ENCODE results near the gene VPS18.

DNA sequence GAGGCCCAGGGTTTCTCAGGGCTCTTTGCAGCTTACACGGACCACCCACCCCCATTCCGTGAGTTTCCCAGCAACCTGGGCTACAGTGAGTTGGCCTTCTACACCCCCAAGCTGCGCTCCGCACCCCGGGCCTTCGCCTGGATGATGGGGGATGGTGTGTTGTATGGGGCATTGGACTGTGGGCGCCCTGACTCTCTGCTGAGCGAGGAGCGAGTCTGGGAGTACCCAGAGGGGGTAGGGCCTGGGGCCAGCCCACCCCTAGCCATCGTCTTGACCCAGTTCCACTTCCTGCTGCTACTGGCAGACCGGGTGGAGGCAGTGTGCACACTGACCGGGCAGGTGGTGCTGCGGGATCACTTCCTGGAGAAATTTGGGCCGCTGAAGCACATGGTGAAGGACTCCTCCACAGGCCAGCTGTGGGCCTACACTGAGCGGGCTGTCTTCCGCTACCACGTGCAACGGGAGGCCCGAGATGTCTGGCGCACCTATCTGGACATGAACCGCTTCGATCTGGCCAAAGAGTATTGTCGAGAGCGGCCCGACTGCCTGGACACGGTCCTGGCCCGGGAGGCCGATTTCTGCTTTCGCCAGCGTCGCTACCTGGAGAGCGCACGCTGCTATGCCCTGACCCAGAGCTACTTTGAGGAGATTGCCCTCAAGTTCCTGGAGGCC is 5.4 kb downstream of the VPS18 start:
- TF ChIP-seq EZH2phosphoT487 (IDR thresholded peaks at IDR 0.05; ENCODE audit: insufficient read depth, low read depth) = no peak
- no peak for TF ChIP-seq EZH2 (IDR thresholded peaks at IDR 0.05; ENCODE audit: insufficient read depth, poor library complexity, severe bottlenecking)

Measured in GM23248 (cell line).